IPS DF 19.7 (cell line): ENCODE data around the gene ZC3H8.

Experiments used
- DNase-seq: peaks from one replicate; pipeline ENCODE4 v3.0.0-alpha.2; 2013; ENCODE audit warnings: low read depth, low spot score

ZC3H8 gene

DNA sequence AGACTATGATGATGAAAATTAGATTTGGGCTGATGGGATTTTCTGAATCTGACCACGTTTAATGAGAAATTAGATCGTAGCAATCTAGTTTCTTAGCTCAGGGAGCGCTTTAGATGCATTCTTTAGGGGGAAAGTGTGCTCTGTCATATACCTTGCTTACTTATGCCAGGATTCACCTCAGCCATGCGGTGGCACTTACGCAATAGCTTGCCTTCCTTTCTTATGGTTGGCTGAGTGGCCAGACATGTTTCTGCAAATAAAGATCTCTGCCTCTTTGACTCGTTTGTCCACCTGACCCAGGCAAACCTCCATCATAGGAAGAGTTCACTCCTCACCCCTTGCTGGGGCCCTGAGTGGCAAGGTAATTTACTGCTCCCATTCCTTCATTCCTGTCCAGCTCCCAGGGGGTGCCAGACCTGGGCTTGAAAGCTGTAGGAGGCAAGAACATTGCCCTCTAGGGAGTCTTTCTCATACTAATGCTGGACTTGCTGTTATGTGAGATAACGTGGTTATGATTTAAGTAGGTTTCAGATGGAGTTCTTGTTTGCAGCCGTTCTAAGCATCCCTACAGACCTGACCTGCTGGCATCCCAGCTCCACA is 59.6 kb downstream of the ZC3H8 start:
- DNase-seq, result no peak

DNA sequence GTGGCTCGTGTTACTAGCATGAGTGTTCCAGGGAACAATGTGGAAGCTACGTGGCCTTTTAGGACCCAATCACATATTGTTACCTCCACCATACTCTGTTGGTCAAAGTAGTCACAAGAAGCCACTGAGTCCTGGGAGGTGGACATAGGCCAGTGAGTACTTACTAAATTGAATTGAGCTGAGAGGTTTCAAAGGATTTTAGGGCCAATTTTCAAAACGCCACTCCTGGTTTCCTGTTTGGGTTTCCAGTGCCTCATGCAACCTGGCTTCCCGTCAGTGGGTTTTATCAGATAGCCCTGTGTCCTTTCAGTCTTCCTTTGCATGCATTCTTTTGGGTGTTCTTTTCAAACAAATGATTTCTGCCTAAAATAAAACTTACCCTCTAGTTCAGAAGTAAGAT is 60.4 kb downstream of the ZC3H8 start:
- DNase-seq, result no peak

- DNase-seq, result no peak
These were observed 60.8 kb downstream of the ZC3H8 start for GRCh38 chr2:112194028-112194427.

GRCh38 chr2:112189001-112189556 is 65.8 kb downstream of the ZC3H8 start:
- DNase-seq, result no peak

- DNase-seq, result no peak
These were observed 66.8 kb downstream of the ZC3H8 start for GRCh38 chr2:112187805-112188596.

GRCh38 chr2:112187046-112187715 is 67.7 kb downstream of the ZC3H8 start:
- no peak for DNase-seq

GRCh38 chr2:112185131-112185530 is 69.7 kb downstream of the ZC3H8 start:
- no peak for DNase-seq

DNA sequence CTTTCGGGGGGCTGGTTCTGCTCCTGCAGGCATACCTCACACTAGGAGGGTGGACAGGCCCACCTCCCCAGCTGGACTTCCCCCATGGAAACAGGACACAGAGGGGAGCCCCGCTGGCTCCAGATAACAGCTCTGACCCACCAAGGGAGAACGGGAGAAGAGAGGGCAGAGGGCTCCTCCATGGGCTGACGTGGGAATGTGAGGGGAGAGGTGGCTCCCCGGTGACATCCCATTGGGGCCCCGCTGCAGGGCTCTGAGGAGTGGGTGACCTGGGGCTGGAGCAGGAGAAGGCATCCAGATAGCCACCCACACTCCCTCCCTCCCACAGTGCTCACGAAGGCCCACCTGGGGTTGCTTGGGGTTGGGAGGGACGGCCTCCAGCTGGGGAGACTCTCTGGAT is 70.7 kb downstream of the ZC3H8 start:
- no peak for DNase-seq

DNA sequence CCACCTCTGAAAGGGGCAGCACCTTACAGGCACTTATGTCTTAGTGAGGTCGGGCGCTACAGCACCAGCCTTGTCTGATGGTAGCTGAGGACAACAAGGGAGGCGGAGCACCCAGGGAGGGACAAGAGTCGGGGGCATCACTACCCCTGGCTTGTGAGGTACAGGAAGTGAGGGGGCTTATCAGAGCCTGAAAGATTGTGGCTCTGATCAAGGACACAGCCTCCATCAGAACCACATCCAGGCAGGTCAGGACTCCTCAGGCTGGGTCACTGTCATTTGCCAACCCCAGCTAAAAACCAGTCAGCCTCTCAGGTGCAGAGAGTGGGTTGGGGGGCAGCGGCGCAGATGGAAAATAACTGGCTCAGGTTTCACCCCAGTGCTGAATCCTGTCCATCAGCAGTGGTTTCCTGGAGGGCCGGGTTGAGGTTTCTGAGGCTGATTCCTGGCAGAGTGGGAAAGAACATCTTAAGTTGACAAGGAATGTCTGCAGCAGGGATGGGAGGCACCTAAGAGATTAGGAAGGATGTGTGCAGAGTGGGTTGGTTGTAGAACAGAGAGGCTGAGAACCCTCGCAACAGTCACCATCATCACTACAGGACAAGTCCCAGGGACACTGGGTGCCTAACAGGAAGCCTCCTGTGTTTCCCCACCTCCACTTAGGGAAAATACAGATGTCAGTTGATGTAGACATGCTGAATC is 71.4 kb downstream of the ZC3H8 start:
- no peak for DNase-seq

DNA sequence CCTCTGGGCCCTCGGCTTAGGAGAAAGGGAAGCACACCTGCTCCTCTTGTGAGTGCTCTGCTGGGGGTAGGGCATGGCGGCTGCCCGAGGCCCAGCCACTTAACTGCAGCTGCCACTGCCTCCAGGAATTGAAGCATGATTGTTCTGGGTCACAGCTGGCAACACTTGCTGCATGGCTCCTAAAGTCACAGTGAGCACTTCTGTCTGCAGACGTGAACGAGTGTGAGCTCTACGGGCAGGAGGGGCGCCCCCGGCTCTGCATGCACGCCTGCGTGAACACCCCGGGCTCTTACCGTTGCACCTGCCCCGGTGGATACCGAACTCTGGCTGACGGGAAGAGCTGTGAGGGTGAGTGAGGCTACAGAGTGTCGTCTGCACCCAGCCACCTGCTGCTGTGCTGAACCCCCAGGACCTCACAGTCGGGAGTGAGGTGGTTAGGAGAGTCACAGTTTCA is 72.2 kb downstream of the ZC3H8 start:
- DNase-seq, result no peak

- DNase-seq, result no peak
These were observed 73.1 kb downstream of the ZC3H8 start for GRCh38 chr2:112181571-112182290.

GRCh38 chr2:112175958-112176573 is 78.8 kb downstream of the ZC3H8 start:
- no peak for DNase-seq

DNA sequence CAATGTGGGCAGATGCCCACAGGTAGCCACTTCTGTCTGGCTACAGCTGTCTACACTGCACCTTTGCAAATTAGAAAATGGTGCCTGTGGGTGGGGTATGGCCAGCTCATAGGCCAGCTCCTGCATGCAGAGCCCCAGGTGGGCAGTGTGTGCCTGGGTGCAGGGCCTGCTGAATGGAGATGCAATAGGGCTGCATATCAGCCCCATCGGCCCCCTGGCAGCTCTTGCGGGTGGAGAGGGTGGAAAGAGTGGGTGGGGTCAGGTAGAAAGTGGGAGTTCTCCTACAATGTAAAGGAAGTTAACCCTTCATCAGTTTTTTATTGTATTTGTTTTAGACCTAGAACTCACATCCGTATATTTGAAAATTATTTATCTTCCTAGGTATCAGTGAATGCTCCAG is 79.5 kb downstream of the ZC3H8 start:
- no peak for DNase-seq

DNA sequence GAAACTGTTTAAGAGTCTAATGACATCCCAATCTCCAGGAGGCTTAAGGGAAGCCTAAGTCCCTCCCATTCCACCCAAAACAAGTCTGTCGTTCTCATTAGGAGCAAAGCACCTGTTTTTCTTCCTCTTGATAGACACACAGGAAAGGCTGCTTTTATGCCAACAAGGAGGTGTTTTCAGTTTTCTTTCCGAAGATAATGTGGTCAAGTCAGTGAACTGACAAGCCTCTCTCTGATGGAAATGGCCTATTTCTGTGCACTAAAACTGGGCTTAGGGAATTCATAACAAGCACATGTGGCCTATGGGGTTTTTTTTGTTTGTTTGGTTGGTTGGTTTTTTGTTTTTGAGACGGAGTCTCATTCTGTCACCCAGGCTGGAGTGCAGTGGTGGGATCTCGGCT is 80.5 kb downstream of the ZC3H8 start:
- DNase-seq, result no peak

- DNase-seq, result no peak
These were observed 81.1 kb downstream of the ZC3H8 start for GRCh38 chr2:112173646-112174319.

DNA sequence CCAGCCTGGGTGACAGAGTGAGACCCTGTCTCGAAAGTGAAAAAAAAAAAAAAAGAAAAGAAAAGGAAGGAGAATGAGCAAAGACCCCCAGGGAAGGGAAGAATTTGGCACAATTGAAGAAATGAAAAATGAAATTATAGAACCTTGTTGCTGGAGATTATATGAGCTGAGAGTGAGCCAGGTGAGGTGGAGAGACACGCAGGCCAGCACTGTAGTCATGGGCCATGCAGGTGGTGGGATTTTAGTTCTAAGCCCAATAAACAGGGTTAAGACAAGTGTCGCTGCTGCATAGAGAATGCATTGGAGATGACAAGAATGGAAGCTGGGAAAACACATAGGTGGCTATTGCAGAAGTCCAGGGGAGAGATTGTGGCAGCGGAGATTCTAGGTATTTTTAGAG is 84.3 kb downstream of the ZC3H8 start:
- DNase-seq, result no peak

- no peak for DNase-seq
These were observed 86.3 kb downstream of the ZC3H8 start for GRCh38 chr2:112168422-112169124.

- no peak for DNase-seq
These were observed 87.9 kb downstream of the ZC3H8 start for GRCh38 chr2:112166806-112167499.

- DNase-seq, result no peak
These were observed 89.5 kb downstream of the ZC3H8 start for GRCh38 chr2:112165296-112165695.
